ENCODE data around the gene ZFAND3.

GRCh38 chr6:38187811-38188590 is 368.5 kb downstream of the ZFAND3 start:
- no peak for TF ChIP-seq CTCF (IDR thresholded peaks at IDR 0.05)
- no peak for TF ChIP-seq POLR2AphosphoS5 (IDR thresholded peaks at IDR 0.05; ENCODE audit: insufficient read depth in 1 of 2, low read depth in 1 of 2)
- TF ChIP-seq POLR2A (IDR thresholded peaks at IDR 0.05) = no peak
